Keratinocyte (primary cell): ENCODE measurements around the gene KIAA1755.

Experiments
- CTCF ChIP-seq, 3 experiments: IDR thresholded peaks in 1 of 3; conservative IDR thresholded peaks in 1 of 3; optimal IDR thresholded peaks in 1 of 3; 2 replicates in 2 of 3; 3 replicates in 1 of 3; pipeline versions ENCODE3 to v1.5.1; 2011; ENCODE audit warnings: low read length in 3 of 3, mild to moderate bottlenecking in 3 of 3, moderate library complexity in 2 of 3, control low read depth in 1 of 3, inconsistent platforms in 1 of 3; ENCODE audit not compliant: insufficient read depth in 2 of 3; ENCODE audit errors: extremely low read depth in 1 of 3
- EZH2 ChIP-seq: IDR thresholded peaks from one replicate; pipeline ENCODE4 v1.6.1; 2012; ENCODE audit warnings: inconsistent platforms, mild to moderate bottlenecking, low read length, moderate library complexity

- no peak for TF ChIP-seq CTCF (optimal IDR thresholded peaks at IDR 0.05 in 1 of 3, IDR thresholded peaks at IDR 0.05 in 1 of 3, conservative IDR thresholded peaks at IDR 0.05 in 1 of 3; ENCODE audit: extremely low read depth in 1 of 3, insufficient read depth in 2 of 3, low read length in 3 of 3)
- no peak for TF ChIP-seq EZH2
Measured at GRCh38 chr20:38187517-38187916, 73.0 kb downstream of the KIAA1755 start.
